B cell (primary cell): ENCODE data around the gene TLR9. TPM values are rescaled to one million over a fixed set of nuclear protein-coding genes. Genes with fewer than 3 reads are reported as not detected.

Experiments
- ATAC-seq: fragments of 200-7000 bp; cut with Tn5 transposase; one replicate; pipeline ENCODE4 v1.10.0; 2021; ENCODE audit warnings: low read depth, mild to moderate bottlenecking, moderate number of reproducible peaks, moderate library complexity
- CTCF ChIA-PET: fragments of 350-600 bp; sonication (Branson Sonifier 250); formaldehyde crosslinking; loops from one replicate; lab custom pipeline; 2021; ENCODE audit warnings: antibody characterized with exemption, inconsistent platforms; lab: Charles Lee
- POLR2A ChIA-PET: fragments of 350-600 bp; sonication (Branson Sonifier 250); formaldehyde crosslinking; loops from one replicate; lab custom pipeline; 2021; ENCODE audit warnings: antibody characterized with exemption; lab: Charles Lee
- DNase-seq: peaks from one replicate; pipeline ENCODE4 v3.0.0; 2013
- H2AFZ ChIP-seq: 2 replicates; pipeline ENCODE4 v1.6.1; 2012; ENCODE audit warnings: mild to moderate bottlenecking, low read depth, low read length; ENCODE audit not compliant: insufficient read depth, poor library complexity, severe bottlenecking
- H3K27ac ChIP-seq, 2 donors: 1 replicate in 1 of 2; 2 replicates in 1 of 2; pipeline ENCODE4 v1.5.1; 2012 to 2013; ENCODE audit warnings: low read length in 2 of 2, mild to moderate bottlenecking in 2 of 2, moderate library complexity in 1 of 2
- H3K27me3 ChIP-seq, 4 experiments: fragments of 200-600 bp in 1 of 4; sonication (generic) in 1 of 4; replicated peaks in 1 of 4; 1 replicate in 2 of 4; 2 replicates in 2 of 4; pipeline versions ENCODE4 v1.6.1 to v1.7.0; 2013 to 2016; ENCODE audit warnings: low read length in 3 of 4, mild to moderate bottlenecking in 2 of 4, mixed read lengths in 1 of 4, moderate library complexity in 1 of 4; ENCODE audit not compliant: insufficient read depth in 4 of 4, control insufficient read depth in 3 of 4; ENCODE audit errors: control extremely low read depth in 1 of 4
- H3K36me3 ChIP-seq, 2 experiments: replicated peaks in 1 of 2; 1 replicate in 1 of 2; 2 replicates in 1 of 2; pipeline versions ENCODE4 v1.6.1 to v1.7.1; 2013; ENCODE audit warnings: low read length in 1 of 2; ENCODE audit not compliant: insufficient read depth in 2 of 2, control insufficient read depth in 1 of 2; ENCODE audit errors: control extremely low read depth in 1 of 2, extremely low read depth in 1 of 2
- H3K4me1 ChIP-seq, 2 donors: fragments of 200-600 bp in 1 of 2; sonication (generic) in 1 of 2; 1 replicate in 1 of 2; 2 replicates in 1 of 2; pipeline versions ENCODE4 v1.5.1 to v1.6.1; 2013 to 2017; ENCODE audit warnings: low read length in 2 of 2; ENCODE audit not compliant: control insufficient read depth in 2 of 2, insufficient read depth in 2 of 2
- H3K4me2 ChIP-seq: replicated peaks from 2 replicates; pipeline ENCODE3; 2012; ENCODE audit warnings: mild to moderate bottlenecking, low read depth, low read length; ENCODE audit not compliant: poor library complexity, severe bottlenecking
- H3K4me3 ChIP-seq, 5 experiments: fragments of 200-600 bp in 1 of 5; sonication (generic) in 1 of 5; 1 replicate in 3 of 5; 2 replicates in 2 of 5; pipeline versions ENCODE4 v1.5.1 to v1.7.0; 2011 to 2016; ENCODE audit warnings: low read length in 4 of 5, mild to moderate bottlenecking in 4 of 5, low read depth in 2 of 5, control low read depth in 1 of 5, moderate library complexity in 1 of 5; ENCODE audit not compliant: insufficient read depth in 1 of 5; ENCODE audit errors: control extremely low read depth in 1 of 5, extremely low read depth in 1 of 5
- H3K79me2 ChIP-seq: fragments of 200-600 bp; sonication (generic); one replicate; pipeline ENCODE4 v1.6.0; 2016; ENCODE audit warnings: low read length; ENCODE audit not compliant: control insufficient read depth, insufficient read depth
- H3K9ac ChIP-seq: fragments of 200-600 bp; sonication (generic); 2 replicates; pipeline ENCODE4 v1.6.1; 2017; ENCODE audit warnings: mild to moderate bottlenecking, low read length, moderate library complexity
- H3K9me3 ChIP-seq, 3 donors: one replicate each; pipeline versions ENCODE4 v1.6.1 to v1.7.1; 2013; ENCODE audit warnings: low read length in 2 of 3; ENCODE audit not compliant: control insufficient read depth in 2 of 3, insufficient read depth in 1 of 3; ENCODE audit errors: control extremely low read depth in 1 of 3
- H4K20me1 ChIP-seq: 2 replicates; pipeline ENCODE4 v1.6.0; 2012; ENCODE audit warnings: mild to moderate bottlenecking, low read length; ENCODE audit not compliant: insufficient read depth, control insufficient read depth, poor library complexity, severe bottlenecking
- H3K27ac Mint-ChIP-seq: one replicate; pipeline ENCODE4 v1.8.0; 2021; ENCODE audit warnings: mixed read lengths
- H3K27me3 Mint-ChIP-seq: one replicate; pipeline ENCODE4 v1.8.0; 2021; ENCODE audit warnings: mixed read lengths
- H3K4me1 Mint-ChIP-seq: one replicate; pipeline ENCODE4 v1.8.0; 2021; ENCODE audit warnings: mixed read lengths
- H3K4me3 Mint-ChIP-seq: one replicate; pipeline ENCODE4 v1.8.0; 2021; ENCODE audit warnings: mixed read lengths
- H3K9me3 Mint-ChIP-seq: one replicate; pipeline ENCODE4 v1.8.0; 2022; ENCODE audit warnings: mixed read lengths; ENCODE audit not compliant: insufficient read depth
- CTCF ChIP-seq: fragments of 200-600 bp; IDR thresholded peaks from one replicate; pipeline ENCODE4 v1.8.0; 2022; ENCODE audit warnings: antibody characterized with exemption, mild to moderate bottlenecking
- EZH2 ChIP-seq: IDR thresholded peaks from 2 replicates; pipeline ENCODE4 v1.6.1; 2012; ENCODE audit warnings: borderline replicate concordance, low read depth, mild to moderate bottlenecking, moderate library complexity, low read length; ENCODE audit not compliant: insufficient read depth, poor library complexity, severe bottlenecking
- WGBS: methylation state at CpG from one replicate; pipeline ENCODE4 v1.1.5; 2013; ENCODE audit warnings: missing lambda C conversion rate; ENCODE audit not compliant: insufficient coverage; 5-methylcytosine and 5-hydroxymethylcytosine counted together
- intact Hi-C: fragments of 100-400 bp; cut with micrococcal nuclease; formaldehyde crosslinking; loops from one replicate; pipeline ENCODE4 v1.10.0; 2022
- polyA plus RNA-seq: library from polyadenylated mRNA; depleted of rRNA; stranded (reverse); fragments of >200 nt; gene quantifications from 2 replicates; pipeline ENCODE4 v1.2.3, GENCODE V29; 2012
- total RNA-seq, 2 donors: library from RNA; stranded (reverse); fragments of 120-200 nt in 1 of 2; gene quantifications; 1 replicate in 1 of 2; 2 replicates in 1 of 2; pipeline versions ENCODE4 v1.2.3 to v1.2.4, GENCODE V29; 2013 to 2022

The TLR9 gene
- total and polyA plus RNA-seq, 2 donors (not counting 1 experiment from before 2014, with no cell fraction given), result 3.7 to 21.0 TPM

GRCh38 chr3:52221141-52221562, 4.3 kb downstream of the TLR9 start:
- Histone ChIP-seq H3K9me3 (no peaks in the 10 kb centered on the region), H3K36me3 (peaks cover 1 to 51% of the 10 kb centered on the region in 2 experiments), H3K9ac (no peak overlapping the region), H3K27me3 (no peaks in the 10 kb centered on the region), H3K4me3 (no peak overlapping the region), H3K4me2 (peak overlapping the region; percentile 44), H3K79me2 (peaks cover 69% of the 10 kb centered on the region), H2AFZ (no peak overlapping the region), H4K20me1 (peaks cover 34% of the 10 kb centered on the region), H3K4me1 (peaks cover 69 to 96% of the 10 kb centered on the region in 2 donors), H3K27ac (no peak overlapping the region)
- DNase-seq (no peak), ATAC-seq (no peak)
- peaks cover 84% of the 10 kb centered on the region for H3K4me1 Mint-ChIP-seq
- no peaks in the 10 kb centered on the region for H3K27me3 Mint-ChIP-seq
- no peaks in the 10 kb centered on the region for H3K9me3 Mint-ChIP-seq
- intact Hi-C loops, result loop anchor here (2.0 to 10.0 kb wide), 2 partner anchors 166 to 226 kb away; partner anchors contain the start of gene DUSP7
- H3K4me3 Mint-ChIP-seq, result no peak overlapping the region
- no peak for TF ChIP-seq EZH2
- TF ChIP-seq CTCF, result no peak
- WGBS, result 97% methylated on average over 27 of the region's 27 CpGs
- peak overlapping the region; percentile 86 for H3K27ac Mint-ChIP-seq
- CTCF ChIA-PET, result interaction anchor here (0.8 to 12.3 kb wide), 26 partner anchors 10 to 227 kb away, joined by 3 to 265 read pairs (median 6); partner anchors contain the start of genes ALAS1, GLYCTK, PPM1M and SEMA3G
- POLR2A ChIA-PET, result interaction anchor here (0.9 to 1.8 kb wide), 5 partner anchors 10 to 67 kb away, joined by 3 to 9 read pairs (median 4); partner anchors contain the start of genes GLYCTK and WDR82

GRCh38 chr3:52220380-52221026, 4.9 kb downstream of the TLR9 start:
- Histone ChIP-seq H3K4me2 (peak overlapping the region; percentile 44), H3K9ac (no peak overlapping the region), H3K4me1 (peaks cover 64 to 90% of the 10 kb centered on the region in 2 donors), H3K27ac (no peak overlapping the region), H4K20me1 (peaks cover 34% of the 10 kb centered on the region), H3K36me3 (peaks cover 1 to 57% of the 10 kb centered on the region in 2 experiments), H3K79me2 (peaks cover 69% of the 10 kb centered on the region), H2AFZ (no peak overlapping the region), H3K4me3 (no peak overlapping the region), H3K9me3 (no peaks in the 10 kb centered on the region), H3K27me3 (no peaks in the 10 kb centered on the region)
- ChIA-PET POLR2A (interaction anchor here (0.8 to 1.9 kb wide), 7 partner anchors 10 to 67 kb away, joined by 3 to 17 read pairs (median 4); partner anchors contain the start of genes GLYCTK, TWF2 and WDR82), CTCF (interaction anchor here (0.5 to 12.3 kb wide), 29 partner anchors 9 to 228 kb away, joined by 3 to 265 read pairs (median 5); partner anchors contain the start of genes ALAS1, GLYCTK, PPM1M and SEMA3G)
- H3K4me3 Mint-ChIP-seq, result peak overlapping the region; percentile 66
- peaks cover 78% of the 10 kb centered on the region for H3K4me1 Mint-ChIP-seq
- H3K27ac Mint-ChIP-seq, result peak overlapping the region; percentile 86
- no peaks in the 10 kb centered on the region for H3K9me3 Mint-ChIP-seq
- peak; percentile 83 for TF ChIP-seq CTCF
- no peak for TF ChIP-seq EZH2
- no peaks in the 10 kb centered on the region for H3K27me3 Mint-ChIP-seq
- DNase-seq, result peak; percentile 85
- 18% methylated on average over 7 of the region's 9 CpGs for WGBS
- ATAC-seq, result peak; percentile 59
- intact Hi-C loops, result loop anchor here (1.0 to 10.0 kb wide), 4 partner anchors 11 to 226 kb away; partner anchors contain the start of gene DUSP7
